Stimulated activated CD8-positive, alpha-beta memory T cell treated with anti-CD3 and anti-CD28 coated beads, Interleukin-12 subunit alpha, Interleukin-12 subunit beta, amount 100 ng/mL, for 24 hours (primary cell): ENCODE data around the gene PDHX.
"Not testable (repeated sequence)": the region's sequence is repeated elsewhere in the genome, so short reads cannot be mapped to it uniquely, and the experiment has no call there.

Source experiments
- DNase-seq: peaks from one replicate; pipeline ENCODE4 v3.0.0-alpha.2; 2020; ENCODE audit errors: extremely low read depth

PDHX gene

DNA sequence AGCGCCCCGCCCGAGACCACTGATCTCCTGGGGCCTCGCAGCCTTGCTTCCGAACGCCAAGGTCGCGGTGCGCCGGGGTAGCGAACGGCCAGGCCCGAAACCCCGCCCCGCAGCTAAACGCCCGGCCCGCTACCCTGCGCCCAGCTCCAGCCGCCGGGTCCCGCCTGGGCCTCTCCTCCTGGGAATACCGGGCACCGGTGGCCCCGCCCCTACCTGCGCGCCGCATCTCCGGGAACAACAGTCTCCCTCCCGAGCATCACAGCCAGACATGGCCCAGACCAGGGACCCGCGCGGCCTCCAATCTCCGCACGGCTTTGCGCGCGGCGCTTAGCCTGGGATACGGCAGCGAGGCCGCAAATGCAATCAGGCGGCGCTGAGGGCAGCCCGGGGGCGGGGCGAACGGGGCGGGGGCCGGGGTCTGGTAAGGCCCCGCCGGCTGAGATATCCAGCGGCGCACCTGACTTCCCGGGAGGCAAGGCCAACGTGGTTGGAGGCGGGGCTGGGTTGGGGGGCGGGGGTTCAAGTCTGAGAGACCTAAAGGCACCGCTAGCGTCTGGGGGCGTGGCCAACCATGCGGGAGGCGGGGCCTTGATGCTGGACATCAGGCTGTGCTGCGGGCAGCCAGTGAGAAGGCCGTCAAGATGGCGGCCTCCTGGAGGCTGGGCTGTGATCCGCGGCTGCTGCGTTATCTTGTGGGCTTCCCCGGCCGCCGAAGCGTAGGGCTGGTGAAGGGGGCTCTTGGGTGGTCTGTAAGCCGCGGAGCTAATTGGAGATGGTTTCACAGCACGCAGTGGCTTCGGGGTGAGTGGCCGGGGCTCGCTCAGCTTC, at the start of gene PDHX, which contains the start of gene APIP:
TSS of gene PDHX (plus strand) at position 604 of the 828 bp plus-strand sequence. CDS start at position 642, 38 bp downstream.
TSS of gene APIP (minus strand) at position 365 of the 828 bp plus-strand sequence. CDS start at position 270, 95 bp downstream.
- peak; percentile 97 for DNase-seq

- no peak for DNase-seq
These were observed 47.0 kb upstream of the PDHX start for GRCh38 chr11:34869425-34869824.

- no peak for DNase-seq
These were observed 45.7 kb upstream of the PDHX start for GRCh38 chr11:34870548-34871196.

- no peak for DNase-seq
These were observed 42.2 kb upstream of the PDHX start for GRCh38 chr11:34874202-34874601.

DNA sequence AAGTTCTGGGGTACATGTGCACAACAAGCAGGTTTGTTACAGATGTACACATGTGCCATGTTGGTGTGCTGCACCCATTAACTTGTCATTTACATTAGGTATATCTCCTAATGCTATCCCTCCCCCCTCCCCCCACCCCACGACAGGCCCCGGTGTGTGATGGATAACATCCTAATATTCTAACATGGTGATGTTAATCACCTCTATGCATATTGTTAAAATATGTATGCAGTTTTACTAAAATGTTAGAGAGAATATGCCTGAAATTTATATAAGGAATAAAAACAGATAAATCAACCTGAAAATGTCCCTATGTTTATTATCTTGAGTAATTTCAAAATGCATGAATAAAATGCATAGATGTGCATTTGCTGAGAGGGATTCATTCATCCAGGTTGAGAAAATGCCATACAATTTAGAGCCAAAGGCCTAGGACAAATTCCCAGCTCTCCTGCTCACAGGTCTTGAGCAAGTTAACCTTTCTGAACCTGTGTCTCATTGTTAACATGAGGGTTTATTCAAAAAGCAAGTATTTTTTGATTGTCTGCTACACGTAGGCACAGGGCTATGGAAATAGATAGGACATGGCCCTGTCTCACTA, 38.9 kb upstream of the PDHX start:
- no peak for DNase-seq

GRCh38 chr11:34881900-34882299, 34.5 kb upstream of the PDHX start:
- DNase-seq: no peak

DNA sequence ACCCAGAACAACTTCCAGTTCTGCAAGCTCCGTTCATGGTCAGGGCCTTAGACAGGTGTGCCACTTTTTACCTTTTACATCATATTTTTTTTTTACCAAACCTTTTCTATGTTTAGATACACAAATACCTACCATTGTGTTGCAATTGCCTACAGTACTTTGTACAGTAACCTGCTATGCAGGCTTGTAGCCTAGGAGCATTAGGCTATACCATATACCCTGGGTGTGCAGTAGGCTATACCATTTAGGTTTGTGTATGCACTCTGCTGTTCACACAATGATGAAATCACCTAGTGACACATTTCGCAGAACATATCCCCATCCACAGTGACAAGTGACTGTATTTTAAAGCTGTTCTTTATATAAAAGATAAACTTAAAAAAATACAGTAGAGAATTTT, 29.8 kb upstream of the PDHX start:
- DNase-seq: no peak

DNA sequence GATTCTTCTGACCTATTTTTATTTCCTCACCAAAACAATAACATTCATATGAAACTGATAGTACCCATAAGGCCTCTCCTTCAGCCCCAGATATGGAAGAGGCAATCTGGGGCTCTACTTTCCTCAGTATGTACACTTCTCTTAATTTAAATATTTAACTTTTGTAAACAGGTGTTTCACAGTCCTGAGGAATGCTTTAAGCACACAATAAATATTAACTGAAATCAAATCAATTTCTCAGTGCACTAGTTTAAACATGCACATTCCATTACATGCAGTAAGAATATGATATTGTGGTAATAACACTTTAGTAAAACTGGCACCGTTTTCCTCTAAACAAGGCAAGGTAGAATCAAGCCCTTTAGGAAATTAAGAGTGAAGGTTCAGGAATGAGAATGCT, 29.2 kb upstream of the PDHX start:
- DNase-seq: no peak

- no peak for DNase-seq
These were observed 26.3 kb upstream of the PDHX start for GRCh38 chr11:34890089-34890488.

GRCh38 chr11:34890812-34891211, 25.6 kb upstream of the PDHX start:
- no peak for DNase-seq

- no peak for DNase-seq
These were observed 24.8 kb upstream of the PDHX start for GRCh38 chr11:34891611-34892010.

DNA sequence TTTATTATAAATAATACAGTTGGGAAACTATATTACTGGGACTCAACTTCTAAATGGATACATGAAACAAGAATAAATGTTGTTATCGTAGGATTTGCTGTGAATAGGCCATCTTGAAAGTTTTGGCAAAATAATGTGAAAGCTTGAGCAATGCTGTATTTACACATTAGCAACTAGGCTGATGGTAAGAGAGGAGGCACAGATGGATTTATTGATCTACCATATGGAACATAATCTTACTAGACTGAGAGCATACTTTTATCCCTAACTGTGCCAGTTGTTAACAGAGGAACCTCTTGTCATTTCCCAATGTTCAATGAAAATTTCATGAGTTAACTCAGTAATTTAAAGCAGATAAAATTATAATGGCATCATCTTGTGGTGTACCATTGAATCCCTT, 23.0 kb upstream of the PDHX start:
- no peak for DNase-seq

GRCh38 chr11:34896191-34896590, 20.2 kb upstream of the PDHX start:
- DNase-seq: not testable (repeated sequence)

GRCh38 chr11:34897171-34897870, 19.1 kb upstream of the PDHX start:
- DNase-seq: no peak

- no peak for DNase-seq
These were observed 17.9 kb upstream of the PDHX start for GRCh38 chr11:34898474-34898873.

- DNase-seq: no peak
These were observed 16.8 kb upstream of the PDHX start for GRCh38 chr11:34899633-34900016.

GRCh38 chr11:34904421-34904955, 11.9 kb upstream of the PDHX start:
- DNase-seq: no peak

DNA sequence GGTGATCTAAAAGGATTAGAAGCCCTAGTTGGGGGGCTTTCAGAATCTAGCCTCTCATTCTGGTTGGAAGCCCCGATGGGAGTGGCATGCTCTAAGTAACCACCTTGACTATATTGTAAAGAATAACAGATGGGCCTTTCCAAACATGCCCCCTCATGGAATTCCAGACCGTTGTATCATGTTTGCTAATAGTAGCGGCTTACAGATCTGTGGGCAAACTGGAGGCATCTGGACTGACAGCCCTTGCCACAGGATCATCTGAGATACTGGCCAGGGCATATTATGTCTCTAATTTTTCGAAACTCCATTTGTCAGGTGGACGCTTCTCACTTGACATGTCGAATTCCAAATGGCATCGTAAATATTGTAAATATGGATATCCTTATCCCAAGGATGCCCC, 10.8 kb upstream of the PDHX start:
- no peak for DNase-seq

GRCh38 chr11:34907934-34908593, 8.4 kb upstream of the PDHX start:
- no peak for DNase-seq

DNA sequence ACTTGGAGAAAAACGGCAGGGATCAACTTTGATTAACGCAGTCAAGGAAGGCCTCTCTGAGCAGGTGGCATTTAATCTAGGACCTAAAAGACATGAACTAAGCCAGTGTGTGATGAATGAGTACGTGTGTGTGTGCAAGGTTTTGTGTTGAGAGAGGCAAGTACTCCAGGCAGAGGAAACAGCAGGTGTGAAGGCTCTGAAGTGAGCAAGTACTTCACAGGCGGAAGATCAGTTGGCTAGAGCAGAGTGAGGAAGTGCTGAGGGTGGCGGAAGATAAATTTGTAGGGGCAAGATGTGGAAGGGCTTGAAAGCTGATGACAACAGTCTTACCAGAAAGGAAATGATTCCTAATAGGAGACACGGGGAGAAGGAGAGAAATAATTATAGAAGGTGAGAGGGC, 7.0 kb upstream of the PDHX start:
- DNase-seq: no peak

DNA sequence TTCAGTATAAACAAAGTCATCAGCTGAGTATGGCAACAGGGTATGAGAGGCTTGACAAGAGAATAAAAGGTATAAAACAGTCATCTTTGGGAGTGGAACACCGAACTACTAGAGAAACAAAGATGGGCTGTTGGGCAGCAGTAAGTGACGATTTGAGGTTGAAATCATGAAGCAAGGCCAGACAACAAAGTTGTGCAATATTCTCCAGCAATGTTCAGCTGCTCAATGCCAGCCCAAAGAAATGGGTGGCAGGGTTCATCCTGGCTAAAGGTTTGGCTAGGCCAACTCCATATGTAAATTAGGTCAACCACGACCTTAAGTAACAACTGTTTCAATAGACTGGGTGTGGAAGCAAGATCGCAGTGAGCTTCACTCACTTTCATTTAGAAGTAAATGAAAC, 6.5 kb upstream of the PDHX start:
- DNase-seq: no peak
